MM.1S (cell line): ENCODE results near the gene OTOP2.

Experiments
- EZH2 ChIP-seq: fragments of 300-600 bp; sonication (generic); optimal IDR thresholded peaks from 2 replicates; pipeline ENCODE3; 2017; ENCODE audit warnings: low read depth, mild to moderate bottlenecking, antibody characterized with exemption, low read length, mixed read lengths
- EZH2phosphoT487 ChIP-seq: fragments of 300-600 bp; sonication (generic); IDR thresholded peaks from 2 replicates; pipeline ENCODE4 v1.6.1; 2018; ENCODE audit warnings: antibody characterized with exemption, low read length
- TF ChIP-seq, protein P1 (sequence below): fragments of 300-600 bp; sonication (generic); IDR thresholded peaks from 2 replicates; pipeline ENCODE4 v1.5.1; 2016; ENCODE audit warnings: antibody characterized with exemption, low read length, mixed read lengths

DNA sequence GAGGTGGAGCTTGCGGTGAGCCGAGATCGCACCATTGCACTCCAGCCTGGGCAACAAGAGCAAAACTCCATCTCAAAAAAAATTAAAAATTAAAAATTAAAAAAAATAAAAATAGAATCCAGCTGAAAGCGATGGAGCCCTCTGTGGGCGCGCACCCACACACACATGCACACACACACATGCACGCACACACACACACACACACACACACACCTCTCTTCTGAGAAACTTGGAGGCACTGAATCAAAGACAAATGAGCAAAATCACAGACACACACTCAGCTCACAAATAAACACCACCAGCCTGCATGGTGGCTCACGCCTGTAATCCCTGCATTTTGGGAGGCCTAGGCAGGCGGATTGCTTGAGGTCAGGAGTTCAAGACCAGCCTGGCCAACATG, 21.0 kb upstream of the OTOP2 start:
- TF ChIP-seq, protein P1, sequence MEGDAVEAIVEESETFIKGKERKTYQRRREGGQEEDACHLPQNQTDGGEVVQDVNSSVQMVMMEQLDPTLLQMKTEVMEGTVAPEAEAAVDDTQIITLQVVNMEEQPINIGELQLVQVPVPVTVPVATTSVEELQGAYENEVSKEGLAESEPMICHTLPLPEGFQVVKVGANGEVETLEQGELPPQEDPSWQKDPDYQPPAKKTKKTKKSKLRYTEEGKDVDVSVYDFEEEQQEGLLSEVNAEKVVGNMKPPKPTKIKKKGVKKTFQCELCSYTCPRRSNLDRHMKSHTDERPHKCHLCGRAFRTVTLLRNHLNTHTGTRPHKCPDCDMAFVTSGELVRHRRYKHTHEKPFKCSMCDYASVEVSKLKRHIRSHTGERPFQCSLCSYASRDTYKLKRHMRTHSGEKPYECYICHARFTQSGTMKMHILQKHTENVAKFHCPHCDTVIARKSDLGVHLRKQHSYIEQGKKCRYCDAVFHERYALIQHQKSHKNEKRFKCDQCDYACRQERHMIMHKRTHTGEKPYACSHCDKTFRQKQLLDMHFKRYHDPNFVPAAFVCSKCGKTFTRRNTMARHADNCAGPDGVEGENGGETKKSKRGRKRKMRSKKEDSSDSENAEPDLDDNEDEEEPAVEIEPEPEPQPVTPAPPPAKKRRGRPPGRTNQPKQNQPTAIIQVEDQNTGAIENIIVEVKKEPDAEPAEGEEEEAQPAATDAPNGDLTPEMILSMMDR: no peak
- TF ChIP-seq EZH2phosphoT487: no peak
- no peak for TF ChIP-seq EZH2
